Tibial nerve (tissue), 4 donors: ENCODE results near the gene PHLDA2.

Source experiments
- CTCF ChIP-seq, 5 experiments: fragments of 200-600 bp in 3 of 5; fragments of 450-650 bp in 2 of 5; sonication (generic) in 3 of 5; IDR thresholded peaks; one replicate each; pipeline ENCODE4 v1.5.1; 2016 to 2019; ENCODE audit warnings: antibody characterized with exemption in 5 of 5, mild to moderate bottlenecking in 3 of 5, moderate library complexity in 2 of 5
- EP300 ChIP-seq, 2 donors: sonication (generic); formaldehyde crosslinking; IDR thresholded peaks; one replicate each; pipeline ENCODE4 v1.6.1; 2017; ENCODE audit warnings: antibody characterized with exemption in 2 of 2, mild to moderate bottlenecking in 1 of 2

DNA sequence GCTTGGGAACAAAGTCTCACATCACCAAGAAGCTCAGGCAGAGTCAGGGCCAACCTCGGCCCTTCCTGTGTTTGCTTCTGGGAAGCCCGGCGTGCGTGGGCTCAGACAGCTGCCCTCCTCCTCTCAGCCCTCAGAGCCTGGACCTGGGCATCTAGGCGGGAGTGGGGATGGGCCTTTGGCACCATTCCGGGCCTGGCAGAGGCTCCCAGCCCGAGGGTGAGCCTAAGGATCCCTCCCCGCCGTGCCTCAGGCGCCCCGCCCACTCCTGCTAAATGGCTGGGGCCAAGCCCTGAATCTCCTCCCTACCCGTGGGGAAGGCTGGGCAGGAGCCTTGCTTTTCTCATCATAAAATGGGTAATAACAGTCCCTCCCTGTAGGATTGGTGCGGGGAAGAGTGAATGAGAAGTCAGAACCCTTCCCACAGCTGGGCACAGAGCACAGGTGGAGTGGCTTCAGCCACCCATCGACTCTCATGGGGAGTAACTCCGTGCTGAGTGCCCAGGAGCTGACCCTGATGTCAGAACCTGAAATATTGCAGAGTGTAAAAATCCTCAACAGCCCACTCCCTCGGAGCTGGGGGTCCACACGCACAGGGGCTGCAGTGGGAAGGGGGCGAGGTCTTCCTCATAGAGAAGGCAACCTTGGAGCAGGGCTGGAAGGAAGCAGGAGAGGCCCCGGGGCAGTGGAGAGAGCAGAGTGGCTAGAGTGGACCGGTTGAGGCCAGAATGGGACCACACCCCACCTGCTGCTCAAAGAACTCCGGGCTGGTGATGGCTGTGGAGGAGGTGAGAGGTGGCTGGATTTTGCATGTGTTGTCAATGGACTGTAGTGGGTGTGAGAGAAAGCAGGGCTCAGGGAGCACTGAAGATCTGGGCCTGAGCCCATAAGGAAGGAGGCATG is 24.8 kb downstream of the PHLDA2 start:
- TF ChIP-seq CTCF (IDR thresholded peaks at IDR 0.05) (no peak), EP300 (IDR thresholded peaks at IDR 0.05) (no peak)
